H1 (cell line): ENCODE data around the gene ADRB2. TPM values are rescaled to one million over a fixed set of nuclear protein-coding genes. Genes with fewer than 3 reads are reported as not detected.

Experiments used
- ASH2L ChIP-seq: fragments of 200-600, 300-600 bp; sonication (generic); IDR thresholded peaks from one replicate; pipeline ENCODE4 v1.7.1; 2017; ENCODE audit warnings: low read length
- BCL11A ChIP-seq, 2 experiments: IDR thresholded peaks; one replicate each; pipeline ENCODE4 v1.6.1; 2011; ENCODE audit warnings: low read depth in 2 of 2, low read length in 2 of 2, mild to moderate bottlenecking in 2 of 2
- BRCA1 ChIP-seq: IDR thresholded peaks from 2 replicates; pipeline ENCODE4 v1.6.1; 2012; ENCODE audit warnings: low read depth, low read length, improper control_type of control experiment
- CBX8 ChIP-seq: fragments of 300-800, 300-1000 bp; sonication (generic); IDR thresholded peaks from 2 replicates; pipeline ENCODE4 v1.7.1; 2016; ENCODE audit warnings: low read depth, low read length, borderline replicate concordance
- CEBPB ChIP-seq: IDR thresholded peaks from 2 replicates; pipeline ENCODE4 v1.6.1; 2012; ENCODE audit warnings: low read depth, low read length
- CHD2 ChIP-seq: IDR thresholded peaks from 2 replicates; pipeline ENCODE4 v1.6.1; 2012; ENCODE audit warnings: low read length, improper control_type of control experiment
- CREB1 ChIP-seq: IDR thresholded peaks from 2 replicates; pipeline ENCODE4 v1.6.1; 2012; ENCODE audit warnings: inconsistent platforms
- CTBP2 ChIP-seq: IDR thresholded peaks from 2 replicates; pipeline ENCODE4 v1.7.0; 2011; ENCODE audit warnings: borderline replicate concordance, mild to moderate bottlenecking, moderate library complexity, mixed read lengths, low read length; ENCODE audit not compliant: insufficient read depth, insufficient read length
- CTCF ChIP-seq, 3 experiments: IDR thresholded peaks; 1 replicate in 2 of 3; 2 replicates in 1 of 3; pipeline versions ENCODE4 v1.5.1 to v1.6.1; 2011; ENCODE audit warnings: low read length in 3 of 3, mild to moderate bottlenecking in 3 of 3, inconsistent platforms in 2 of 3, low read depth in 1 of 3, moderate library complexity in 1 of 3; ENCODE audit not compliant: insufficient read depth in 1 of 3; ENCODE audit errors: control extremely low read depth in 1 of 3
- KDM1A ChIP-seq: fragments of 200-600, 300-600 bp; sonication (generic); IDR thresholded peaks from 2 replicates; pipeline ENCODE4 v1.7.1; 2016; ENCODE audit warnings: mild to moderate bottlenecking, low read length, borderline replicate concordance
- KDM4A ChIP-seq: IDR thresholded peaks from one replicate; pipeline ENCODE4 v1.7.1; 2012; ENCODE audit warnings: low read depth, mild to moderate bottlenecking, moderate library complexity, low read length, inconsistent platforms; ENCODE audit not compliant: severe bottlenecking
- KDM5A ChIP-seq: fragments of 200-600 bp; IDR thresholded peaks from 2 replicates; pipeline ENCODE4 v1.7.1; 2012; ENCODE audit warnings: mild to moderate bottlenecking, low read length, inconsistent platforms, mixed read lengths
- MAX ChIP-seq: IDR thresholded peaks from 2 replicates; pipeline ENCODE4 v1.6.1; 2012; ENCODE audit warnings: inconsistent platforms
- PHF8 ChIP-seq: fragments of 200-600 bp; sonication (generic); conservative IDR thresholded peaks from 2 replicates; pipeline ENCODE4 v1.7.1; 2012; ENCODE audit warnings: low read depth, mild to moderate bottlenecking, inconsistent platforms, low read length, moderate library complexity
- POLR2A ChIP-seq, 2 experiments: IDR thresholded peaks; 1 replicate in 1 of 2; 2 replicates in 1 of 2; pipeline ENCODE4 v1.6.1; 2011; ENCODE audit warnings: low read depth in 2 of 2, low read length in 2 of 2, mild to moderate bottlenecking in 2 of 2; ENCODE audit errors: control extremely low read depth in 1 of 2
- POLR2AphosphoS5 ChIP-seq: IDR thresholded peaks from 2 replicates; pipeline ENCODE4 v1.6.1; 2011; ENCODE audit warnings: low read depth, low read length
- RNF2 ChIP-seq: fragments of 200-900, 300-1000 bp; sonication (generic); IDR thresholded peaks from 2 replicates; pipeline ENCODE4 v1.7.1; 2016; ENCODE audit warnings: borderline replicate concordance, low read depth, mild to moderate bottlenecking, antibody characterized with exemption, low read length; ENCODE audit not compliant: poor library complexity, severe bottlenecking; ENCODE audit errors: missing control alignments
- SIN3A ChIP-seq, 2 experiments: IDR thresholded peaks in 1 of 2; conservative IDR thresholded peaks in 1 of 2; 2 replicates each; pipeline ENCODE4 v1.6.1; 2011 to 2012; ENCODE audit warnings: low read length in 2 of 2, improper control_type of control experiment in 1 of 2, low read depth in 1 of 2, mild to moderate bottlenecking in 1 of 2
- TBP ChIP-seq: IDR thresholded peaks from 2 replicates; pipeline ENCODE4 v1.6.1; 2011; ENCODE audit warnings: low read depth, low read length, improper control_type of control experiment
- TEAD4 ChIP-seq: IDR thresholded peaks from 2 replicates; pipeline ENCODE4 v1.6.1; 2012; ENCODE audit warnings: low read depth, low read length, inconsistent platforms, mixed read lengths
- YY1 ChIP-seq: IDR thresholded peaks from 2 replicates; pipeline ENCODE4 v1.6.1; 2011; ENCODE audit warnings: low read depth, mild to moderate bottlenecking, low read length
- ZNF274 ChIP-seq: IDR thresholded peaks from 2 replicates; pipeline ENCODE4 v1.7.0; 2012; ENCODE audit warnings: low read length, borderline replicate concordance; ENCODE audit errors: extremely low read depth
- polyA plus RNA-seq, 7 experiments: library from polyadenylated mRNA; depleted of rRNA in 3 of 7; stranded (reverse) in 5 of 7; unstranded in 2 of 7; fragments of >200 nt in 5 of 7; fragments of 200-250 nt in 2 of 7; gene quantifications; 1 replicate in 5 of 7; 2 replicates in 1 of 7; 4 replicates in 1 of 7; pipeline versions ENCODE4 v1.2.1 to v1.2.3, GENCODE V29; 2011 to 2013; ENCODE audit warnings: missing spikeins in 2 of 7, mixed read lengths in 2 of 7
- total RNA-seq: library from RNA; stranded (reverse); fragmentation: NEBNext Ultra II Directional; extraction: Animal tissue kit (Norgen Biotek cat#: 25700); gene quantifications from 2 replicates; pipeline ENCODE4 v1.2.1, GENCODE V29; 2021

Gene ADRB2
- total and polyA plus RNA-seq, 2 of the 8 experiments (the other 6 are each of a cell fraction or from before 2014, with no cell fraction given), result 0.65 to 0.77 TPM

GRCh38 chr5:148826053-148826738 is at the start of gene ADRB2 (continued):
- TF ChIP-seq KDM5A (no peak), ZNF274 (no peak), YY1 (no peak), SIN3A (conservative IDR thresholded peaks at IDR 0.05 in 1 of 2, IDR thresholded peaks at IDR 0.05 in 1 of 2; ENCODE audit: low read depth in 1 of 2, low read length in 2 of 2) (no peak), RNF2 (no peak), TBP (peak; percentile 40; the same call in 1 of the 2 replicates), CTBP2 (peak; percentile 66), TEAD4 (no peak), POLR2A (IDR thresholded peaks at IDR 0.05; ENCODE audit: control extremely low read depth in 1 of 2, low read depth in 2 of 2, low read length in 2 of 2) (peak in 1 of 2 experiments; percentile 53; a peak in 2 of 3 replicates), CREB1 (peak; percentile 77), POLR2AphosphoS5 (peak; percentile 48; the same call in 1 of the 2 replicates), BRCA1 (no peak), KDM4A (peak; percentile 99), MAX (no peak), CBX8 (no peak), ASH2L (peak; percentile 44), PHF8 (peak; percentile 41; the same call in 1 of the 2 replicates), CHD2 (no peak), BCL11A (IDR thresholded peaks at IDR 0.05; ENCODE audit: low read depth in 2 of 2, low read length in 2 of 2) (no peak), CTCF (IDR thresholded peaks at IDR 0.05; ENCODE audit: control extremely low read depth in 1 of 3, insufficient read depth in 1 of 3, low read depth in 1 of 3, low read length in 3 of 3) (peak in 1 of 3 experiments; percentile 4; a peak in 1 of 4 replicates), KDM1A (peak; percentile 42; the same call in 1 of the 2 replicates), CEBPB (no peak)
